Measurements from ENCODE around the gene MRPL4.

MRPL4 gene

GRCh38 chr19:10251792-10252694 lies at the start of gene MRPL4:
Gene MRPL4 (plus strand): TSS chr19:10252214. CDS start chr19:10252254, 40 bp downstream.
- peak; percentile 88 to 94 for DNase-seq (ENCODE audit: low read depth in 2 of 2, low spot score in 1 of 2)

DNA sequence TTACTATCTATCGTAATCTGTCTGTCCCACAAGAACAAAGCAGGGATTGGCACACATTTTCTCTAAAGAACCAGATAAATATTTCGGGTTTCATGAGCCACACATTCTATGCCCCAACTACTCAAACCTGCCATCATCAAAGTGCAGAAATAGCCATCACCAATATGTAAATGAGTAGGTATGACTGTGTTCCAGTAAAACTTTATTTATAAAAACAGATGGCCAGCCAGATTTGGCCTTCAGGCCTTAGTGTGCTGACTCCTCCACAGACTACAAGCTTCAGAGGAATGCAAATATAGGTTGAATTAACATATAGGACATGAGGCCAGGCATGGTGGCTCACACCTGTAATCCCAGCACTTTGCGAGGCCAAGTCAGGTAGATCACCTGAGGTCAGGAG lies 48.3 kb upstream of the MRPL4 start:
- no peak for DNase-seq (ENCODE audit: low read depth in 2 of 2, low spot score in 1 of 2)

GRCh38 chr19:10205636-10206035 lies 46.4 kb upstream of the MRPL4 start:
- no peak for DNase-seq (ENCODE audit: low read depth in 2 of 2, low spot score in 1 of 2)

DNA sequence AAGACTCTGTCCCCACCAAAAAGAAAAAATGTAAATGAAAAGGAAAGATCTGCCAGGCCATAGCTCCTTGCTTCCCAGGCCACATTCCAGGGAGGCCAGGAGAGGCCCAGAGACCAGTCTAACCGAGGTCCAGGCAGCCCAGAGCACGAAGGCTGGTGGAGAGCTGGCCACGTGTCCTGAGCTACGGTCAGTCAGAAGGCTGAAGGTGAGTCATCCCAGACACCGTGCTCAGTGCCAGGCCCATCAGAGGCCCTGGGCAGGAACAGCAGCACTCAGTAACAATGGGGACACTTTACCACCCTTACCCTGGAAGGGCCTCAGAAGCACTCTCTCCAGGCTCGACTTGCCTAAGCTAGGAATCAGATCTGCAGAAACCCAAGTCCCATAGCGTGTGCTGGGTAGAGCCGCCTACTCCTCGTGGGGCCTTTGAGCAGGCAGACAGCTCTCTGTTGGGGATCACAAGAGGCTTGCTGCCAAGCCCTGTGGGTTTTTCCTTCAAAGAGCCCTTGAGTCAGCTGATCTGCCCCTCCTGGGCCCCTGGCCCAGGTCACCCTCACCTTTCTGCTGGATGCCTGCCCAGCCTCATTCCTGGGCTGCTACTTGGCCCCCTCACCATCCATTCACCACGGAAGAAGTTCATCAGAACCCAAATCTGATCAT lies 45.7 kb upstream of the MRPL4 start:
- DNase-seq (ENCODE audit: low read depth in 2 of 2, low spot score in 1 of 2) = no peak

DNA sequence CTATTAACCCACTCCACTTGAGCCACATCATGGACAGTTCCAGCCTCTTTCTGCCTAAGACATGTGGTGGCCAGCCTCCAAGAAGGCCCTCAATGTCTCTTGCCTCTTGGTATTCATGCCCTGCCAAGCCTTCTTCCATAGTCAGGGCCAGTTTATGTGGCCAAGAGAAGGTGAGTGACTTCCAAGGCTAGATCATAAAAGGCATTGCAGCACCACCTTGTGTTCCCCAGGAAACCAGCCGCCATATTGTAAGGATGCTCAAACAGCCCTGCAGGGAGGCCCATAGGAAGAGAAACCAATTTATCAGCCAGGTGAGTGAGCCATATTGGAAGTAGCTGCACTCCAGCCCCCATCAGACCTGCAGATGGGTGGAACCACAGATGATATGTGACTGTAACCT lies 45.0 kb upstream of the MRPL4 start:
- DNase-seq (ENCODE audit: low read depth in 2 of 2, low spot score in 1 of 2) = no peak

DNA sequence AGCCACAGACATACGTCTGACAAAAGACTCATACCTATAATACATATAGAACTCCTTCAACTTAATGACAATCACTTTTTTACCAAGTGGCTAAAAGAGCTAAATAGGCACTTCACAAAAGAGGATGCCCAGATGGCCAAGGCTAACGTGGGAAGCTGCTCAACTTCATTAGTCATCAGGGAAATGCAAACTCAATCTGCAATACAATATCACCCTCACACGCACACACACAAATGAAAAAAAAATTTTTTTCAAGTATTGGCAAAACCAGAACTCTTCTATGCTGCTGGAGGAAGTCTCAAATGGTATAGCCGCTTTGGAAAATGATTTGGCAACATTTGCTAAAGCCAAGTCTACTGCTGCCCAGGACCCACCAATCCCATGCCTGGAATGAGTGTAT lies 42.7 kb upstream of the MRPL4 start:
- no peak for DNase-seq (ENCODE audit: low read depth in 2 of 2, low spot score in 1 of 2)

DNA sequence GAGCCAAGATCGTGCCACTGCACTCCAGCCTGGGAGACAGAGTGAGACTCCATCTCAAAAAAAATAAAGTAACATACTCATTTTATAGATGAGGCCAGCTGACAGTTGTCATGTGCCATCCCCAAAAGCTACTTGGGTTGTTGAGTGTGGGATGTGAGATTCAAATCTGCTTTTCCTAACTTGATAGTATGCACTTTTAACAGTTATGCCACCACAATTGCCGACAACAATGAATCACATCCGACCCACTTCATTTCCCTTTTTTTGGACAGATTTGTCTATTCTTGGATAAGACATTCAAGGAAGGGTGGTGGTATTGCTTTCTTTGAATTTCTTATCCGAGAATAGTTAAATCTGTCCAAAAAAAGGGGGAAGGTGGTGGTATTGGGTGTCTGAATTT lies 41.0 kb upstream of the MRPL4 start:
- DNase-seq (ENCODE audit: low read depth in 2 of 2, low spot score in 1 of 2) = no peak

DNA sequence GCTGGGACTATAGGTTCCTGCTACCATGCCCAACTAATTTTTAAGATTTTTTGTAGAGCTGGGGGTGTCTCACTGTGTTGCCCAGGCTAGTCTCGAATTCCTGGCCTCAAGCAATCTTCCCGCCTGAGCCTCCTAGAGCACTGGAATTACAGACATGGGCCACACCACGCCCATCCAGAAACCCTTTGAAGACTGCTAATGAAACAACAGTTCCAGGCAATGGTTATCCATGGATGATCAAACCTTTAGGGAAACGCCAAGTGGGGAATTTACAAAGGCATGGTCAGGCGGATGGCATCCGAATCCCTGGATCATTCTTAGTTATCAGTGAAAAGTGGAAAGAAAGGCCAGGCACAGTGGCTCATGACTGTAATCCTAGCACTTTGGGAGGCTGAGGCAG lies 40.3 kb upstream of the MRPL4 start:
- DNase-seq (ENCODE audit: low read depth in 2 of 2, low spot score in 1 of 2) = no peak

GRCh38 chr19:10214784-10215183 lies 37.2 kb upstream of the MRPL4 start:
- no peak for DNase-seq (ENCODE audit: low read depth in 2 of 2, low spot score in 1 of 2)

- DNase-seq (ENCODE audit: low read depth in 2 of 2, low spot score in 1 of 2) = no peak
Observed at GRCh38 chr19:10217085-10217484, 34.9 kb upstream of the MRPL4 start.

GRCh38 chr19:10219678-10220077 lies 32.3 kb upstream of the MRPL4 start:
- no peak for DNase-seq (ENCODE audit: low read depth in 2 of 2, low spot score in 1 of 2)

GRCh38 chr19:10220695-10221094 lies 31.3 kb upstream of the MRPL4 start:
- no peak for DNase-seq (ENCODE audit: low read depth in 2 of 2, low spot score in 1 of 2)

GRCh38 chr19:10222201-10222890 lies 29.7 kb upstream of the MRPL4 start:
- DNase-seq (ENCODE audit: low read depth in 2 of 2, low spot score in 1 of 2) = no peak

GRCh38 chr19:10223488-10224213 lies 28.4 kb upstream of the MRPL4 start:
- no peak for DNase-seq (ENCODE audit: low read depth in 2 of 2, low spot score in 1 of 2)

DNA sequence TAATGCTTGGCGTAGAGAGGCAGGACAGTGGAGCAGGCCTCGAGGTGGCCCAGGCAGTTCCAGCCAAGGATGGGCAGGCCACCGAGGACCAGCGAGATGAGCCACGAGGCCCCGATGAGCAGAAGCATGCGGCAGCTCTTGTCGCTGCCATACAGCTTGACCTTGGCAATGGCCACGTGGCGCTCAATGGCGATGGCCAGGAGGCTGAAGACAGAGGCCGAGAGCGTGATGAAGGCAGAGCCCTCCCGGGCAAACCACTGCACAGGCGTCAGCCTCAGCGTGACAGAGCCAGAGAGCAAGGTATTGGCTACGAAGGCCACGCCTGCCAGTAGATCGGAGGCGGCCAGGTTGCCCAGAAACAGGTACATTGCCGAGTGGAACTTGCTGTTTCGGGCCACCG lies 27.7 kb upstream of the MRPL4 start:
- no peak for DNase-seq (ENCODE audit: low read depth in 2 of 2, low spot score in 1 of 2)

DNA sequence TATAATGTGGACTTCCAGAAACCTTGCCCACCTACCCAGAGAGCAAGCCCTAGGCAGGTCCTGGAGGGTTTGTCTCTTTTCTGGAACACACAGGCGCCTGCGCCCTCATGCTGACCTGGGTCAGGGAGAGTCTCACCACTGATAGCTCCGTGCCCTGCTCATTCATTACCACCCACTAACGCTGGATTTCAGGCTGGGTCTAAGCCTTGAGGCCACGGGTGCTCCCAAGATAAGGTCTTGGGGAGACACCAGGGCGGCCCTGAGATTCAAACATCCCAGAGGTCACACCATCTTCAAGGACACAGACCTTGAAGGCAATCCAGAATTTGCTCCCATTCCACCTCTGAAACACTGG lies 26.0 kb upstream of the MRPL4 start:
- no peak for DNase-seq (ENCODE audit: low read depth in 2 of 2, low spot score in 1 of 2)

DNA sequence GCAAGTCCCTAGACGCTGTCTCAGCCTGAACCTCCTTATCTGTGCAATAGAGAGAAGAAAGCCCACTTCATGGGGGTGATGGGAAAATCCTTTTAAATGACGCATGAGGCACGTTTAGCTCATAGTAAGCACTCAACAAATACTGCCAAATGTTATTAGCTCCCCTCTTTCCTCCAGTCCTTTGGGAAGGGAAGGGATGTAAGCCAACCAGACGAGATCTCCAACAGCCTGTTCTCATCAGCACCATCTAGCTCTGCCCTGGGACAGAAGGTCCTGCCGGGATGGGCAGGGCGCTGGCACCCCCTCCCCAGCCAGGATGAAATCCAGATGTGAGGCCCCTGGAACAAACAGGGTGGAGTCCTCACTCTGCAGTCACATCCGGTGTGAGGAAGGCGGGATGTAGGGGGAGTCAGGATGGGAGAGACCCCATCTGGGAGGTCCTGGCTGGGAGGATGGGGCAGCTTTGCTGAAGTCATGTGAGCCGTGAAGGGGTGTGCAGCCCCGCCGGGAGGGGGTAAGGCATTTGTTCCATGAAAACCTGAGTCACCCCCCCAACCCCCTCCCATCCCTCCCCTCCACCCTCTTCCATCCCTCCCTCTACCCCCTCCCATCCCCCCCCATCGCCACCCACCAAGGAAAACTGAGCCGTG lies 25.5 kb upstream of the MRPL4 start:
- DNase-seq (ENCODE audit: low read depth in 2 of 2, low spot score in 1 of 2) = no peak

GRCh38 chr19:10227026-10227971 lies 24.7 kb upstream of the MRPL4 start:
- DNase-seq (ENCODE audit: low read depth in 2 of 2, low spot score in 1 of 2) = no peak

GRCh38 chr19:10228393-10228792 lies 23.6 kb upstream of the MRPL4 start:
- no peak for DNase-seq (ENCODE audit: low read depth in 2 of 2, low spot score in 1 of 2)

- DNase-seq (ENCODE audit: low read depth in 2 of 2, low spot score in 1 of 2) = no peak
Observed at GRCh38 chr19:10228920-10229319, 23.1 kb upstream of the MRPL4 start.

All from stimulated activated CD8-positive, alpha-beta memory T cell treated with anti-CD3 and anti-CD28 coated beads, Interleukin-4, amount 100 ng/mL, for 4 hours (primary cell).